ENCODE results near the gene CPHXL.

The CPHXL gene

GRCh38 chr16:75679366-75679765 is 46.9 kb downstream of the CPHXL start:
- DNase-seq (ENCODE audit: low read depth): peak; percentile 16
- H3K4me3 ChIP-seq (ENCODE audit: low read length): no peak overlapping the region
- no peak for TF ChIP-seq CTCF (conservative IDR thresholded peaks at IDR 0.05; ENCODE audit: low read length)

GRCh38 chr16:75676909-75677308 is 49.4 kb downstream of the CPHXL start, which contains the start of gene CPHXL2:
TSS of gene CPHXL2 (minus strand) at chr16:75677009. CDS start at chr16:75676999, 10 bp downstream.
- DNase-seq (ENCODE audit: low read depth): no peak
- no peak for TF ChIP-seq CTCF (conservative IDR thresholded peaks at IDR 0.05; ENCODE audit: low read length)
- H3K4me3 ChIP-seq (ENCODE audit: low read length): no peak within 1 kb of the TSS

GRCh38 chr16:75667503-75667902 is 58.8 kb downstream of the CPHXL start:
- no peak for TF ChIP-seq CTCF (conservative IDR thresholded peaks at IDR 0.05; ENCODE audit: low read length)
- no peak for DNase-seq (ENCODE audit: low read depth)
- H3K4me3 ChIP-seq (ENCODE audit: low read length): no peak overlapping the region

Data from AG10803 (cell line).